ENCODE results near the gene SH3RF3. TPM values are rescaled to one million over a fixed set of nuclear protein-coding genes. Genes with fewer than 3 reads are reported as not detected.

The SH3RF3 gene
- total RNA-seq, 1 experiment from 2014 or later, result 0.32 TPM

- DNase-seq (ENCODE audit: low read depth, low spot score), result no peak
- in situ Hi-C loops (cut with HindIII; ENCODE audit: low pct_unique_long_range_greater_than_20kb, low sequenced_read_pairs), result no loop called here
These were observed 319.2 kb downstream of the SH3RF3 start for GRCh38 chr2:109448207-109448606.

GRCh38 chr2:109448946-109449788, 320.2 kb downstream of the SH3RF3 start:
- DNase-seq (ENCODE audit: low read depth, low spot score), result peak; percentile 19
- in situ Hi-C loops (cut with HindIII; ENCODE audit: low pct_unique_long_range_greater_than_20kb, low sequenced_read_pairs), result no loop called here

GRCh38 chr2:109450574-109451273, 321.7 kb downstream of the SH3RF3 start:
- DNase-seq (ENCODE audit: low read depth, low spot score), result no peak
- in situ Hi-C loops (cut with HindIII; ENCODE audit: low pct_unique_long_range_greater_than_20kb, low sequenced_read_pairs), result no loop called here

DNA sequence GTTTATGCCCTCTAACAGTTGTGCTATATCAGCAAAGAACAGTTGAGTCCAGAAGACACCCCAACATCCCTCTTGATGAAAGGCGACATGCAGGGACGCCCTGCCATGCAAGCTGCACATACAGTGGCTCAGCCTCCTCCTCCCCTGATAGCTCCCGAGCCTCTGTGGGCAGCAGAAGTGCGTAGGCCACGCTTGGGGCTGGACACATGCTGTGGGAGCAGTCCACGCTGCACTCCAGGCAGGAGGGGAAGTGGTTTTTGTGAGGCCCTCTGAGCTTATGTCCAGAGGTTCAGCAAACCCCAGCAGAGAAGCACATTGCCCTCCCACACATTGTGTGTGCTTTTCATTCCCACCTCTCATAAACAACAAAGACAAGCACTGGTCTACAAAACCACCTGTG, 322.7 kb downstream of the SH3RF3 start:
- no peak for DNase-seq (ENCODE audit: low read depth, low spot score)
- in situ Hi-C loops (cut with HindIII; ENCODE audit: low pct_unique_long_range_greater_than_20kb, low sequenced_read_pairs), result no loop called here

GRCh38 chr2:109452318-109453305, 323.6 kb downstream of the SH3RF3 start:
- in situ Hi-C loops (cut with HindIII; ENCODE audit: low pct_unique_long_range_greater_than_20kb, low sequenced_read_pairs), result no loop called here
- no peak for DNase-seq (ENCODE audit: low read depth, low spot score)

GRCh38 chr2:109453371-109453995, 324.5 kb downstream of the SH3RF3 start:
- in situ Hi-C loops (cut with HindIII; ENCODE audit: low pct_unique_long_range_greater_than_20kb, low sequenced_read_pairs), result no loop called here
- DNase-seq (ENCODE audit: low read depth, low spot score), result no peak

GRCh38 chr2:109454304-109454703, 325.3 kb downstream of the SH3RF3 start:
- no peak for DNase-seq (ENCODE audit: low read depth, low spot score)
- in situ Hi-C loops (cut with HindIII; ENCODE audit: low pct_unique_long_range_greater_than_20kb, low sequenced_read_pairs), result no loop called here

DNA sequence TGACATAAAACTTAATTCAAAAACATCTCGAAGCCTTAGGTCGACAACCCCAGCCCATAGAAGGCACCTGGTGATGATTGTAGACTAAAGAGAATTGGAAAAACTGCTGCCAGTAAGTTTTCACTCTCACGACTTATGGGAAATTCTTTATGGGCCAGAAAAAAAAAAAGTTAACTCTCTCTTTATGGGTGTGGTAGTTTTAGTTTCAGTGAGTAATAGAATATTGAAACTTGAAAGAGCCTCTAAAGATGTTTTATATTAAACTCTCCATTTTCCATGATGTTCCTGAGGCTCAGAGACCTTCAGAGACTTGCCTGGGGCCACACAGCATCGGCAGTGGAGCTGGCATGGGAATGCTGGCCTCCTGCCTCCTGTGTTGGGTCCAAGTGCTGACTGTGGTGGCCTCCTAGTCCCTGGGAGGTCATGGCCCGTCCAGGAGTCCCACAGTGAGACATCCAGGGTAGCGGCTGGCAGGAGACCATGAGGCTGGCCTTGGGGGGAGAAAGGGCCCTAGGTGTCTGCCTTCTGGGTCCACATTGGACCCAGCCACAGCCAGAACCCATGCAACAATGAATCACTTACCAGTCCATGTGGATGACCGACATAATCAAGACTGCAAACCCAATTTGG, 325.9 kb downstream of the SH3RF3 start:
- in situ Hi-C loops (cut with HindIII; ENCODE audit: low pct_unique_long_range_greater_than_20kb, low sequenced_read_pairs), result no loop called here
- DNase-seq (ENCODE audit: low read depth, low spot score), result no peak

GRCh38 chr2:109455731-109456691, 327.0 kb downstream of the SH3RF3 start:
- in situ Hi-C loops (cut with HindIII; ENCODE audit: low pct_unique_long_range_greater_than_20kb, low sequenced_read_pairs), result no loop called here
- DNase-seq (ENCODE audit: low read depth, low spot score), result no peak

GRCh38 chr2:109456776-109457175, 327.8 kb downstream of the SH3RF3 start:
- DNase-seq (ENCODE audit: low read depth, low spot score), result no peak
- in situ Hi-C loops (cut with HindIII; ENCODE audit: low pct_unique_long_range_greater_than_20kb, low sequenced_read_pairs), result no loop called here

DNA sequence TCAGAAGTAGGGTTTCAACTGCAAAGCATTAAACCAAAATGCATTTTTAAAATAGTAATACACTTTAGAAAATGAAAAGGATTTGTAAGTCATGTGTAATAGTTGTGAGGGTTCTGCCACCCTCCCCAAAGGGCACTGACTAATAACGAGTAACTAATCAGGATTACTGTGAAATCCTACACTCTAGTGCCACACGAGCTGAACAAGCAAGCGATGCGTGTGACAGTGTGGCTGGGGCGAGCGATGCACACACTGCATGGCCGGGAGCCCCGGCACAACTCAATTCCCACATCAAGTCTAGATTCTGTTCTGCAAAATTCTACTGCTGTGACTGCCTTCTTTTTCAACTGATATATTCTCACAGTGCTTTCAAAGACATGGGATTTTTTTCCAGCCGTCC, 328.4 kb downstream of the SH3RF3 start:
- in situ Hi-C loops (cut with HindIII; ENCODE audit: low pct_unique_long_range_greater_than_20kb, low sequenced_read_pairs), result no loop called here
- DNase-seq (ENCODE audit: low read depth, low spot score), result no peak

GRCh38 chr2:109457794-109458193, 328.8 kb downstream of the SH3RF3 start:
- in situ Hi-C loops (cut with HindIII; ENCODE audit: low pct_unique_long_range_greater_than_20kb, low sequenced_read_pairs), result no loop called here
- DNase-seq (ENCODE audit: low read depth, low spot score), result peak; percentile 4

DNA sequence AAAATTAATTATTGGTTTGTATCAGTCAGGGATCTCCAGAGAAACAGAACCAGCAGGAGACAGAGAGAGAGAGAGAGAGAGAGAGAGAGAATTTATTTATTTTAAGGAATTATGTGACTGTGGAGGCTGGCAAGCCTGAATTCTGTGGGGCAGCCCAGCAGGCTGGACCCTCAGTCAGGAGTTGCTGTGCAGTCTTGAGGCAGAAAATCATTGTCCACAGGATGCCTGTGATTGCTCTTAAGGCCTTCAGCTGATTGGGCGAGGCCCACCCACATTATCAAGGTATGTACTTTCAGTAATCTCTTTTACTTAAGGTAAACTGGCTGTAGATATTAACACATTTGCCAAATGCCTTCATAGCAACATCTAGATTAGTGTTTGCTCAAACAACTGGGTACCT, 329.5 kb downstream of the SH3RF3 start:
- in situ Hi-C loops (cut with HindIII; ENCODE audit: low pct_unique_long_range_greater_than_20kb, low sequenced_read_pairs), result no loop called here
- DNase-seq (ENCODE audit: low read depth, low spot score), result no peak

GRCh38 chr2:109459485-109459884, 330.5 kb downstream of the SH3RF3 start:
- in situ Hi-C loops (cut with HindIII; ENCODE audit: low pct_unique_long_range_greater_than_20kb, low sequenced_read_pairs), result no loop called here
- peak; percentile 3 for DNase-seq (ENCODE audit: low read depth, low spot score)

DNA sequence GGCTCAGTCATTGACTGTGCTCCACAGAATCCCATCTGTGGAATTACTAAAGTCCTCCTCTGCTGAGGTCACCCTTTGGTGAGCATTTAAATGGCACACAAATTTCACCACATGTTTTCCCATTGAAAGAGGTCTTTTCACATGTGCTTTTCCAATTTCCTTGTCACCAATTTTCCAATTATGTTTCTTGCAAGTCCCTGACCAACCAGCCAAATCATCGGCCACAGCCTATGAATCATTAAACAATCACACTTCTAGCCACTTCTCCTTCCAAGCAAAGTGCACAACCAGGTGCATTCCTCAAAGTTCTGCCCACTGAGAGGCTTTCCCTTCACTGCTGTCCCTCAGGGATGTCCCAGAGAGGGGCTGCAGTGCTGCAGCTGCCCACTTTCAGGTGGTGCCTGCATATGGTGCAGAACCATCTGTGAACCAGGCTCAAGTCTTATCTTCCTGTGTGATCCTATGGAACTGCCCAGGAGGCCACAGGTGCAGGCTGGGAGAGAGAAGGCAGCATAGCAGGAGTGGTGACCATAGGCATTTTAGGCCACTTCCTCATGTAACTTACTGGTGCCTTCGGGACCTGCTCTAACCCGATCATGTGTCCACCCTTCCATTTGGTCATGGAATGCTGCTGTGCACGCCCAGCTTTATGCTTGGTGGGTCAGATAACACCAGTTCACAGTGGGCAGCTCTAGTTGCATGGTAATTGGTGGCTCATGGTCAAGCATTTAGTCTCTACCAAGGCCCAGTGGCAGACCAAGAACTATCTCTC, 331.7 kb downstream of the SH3RF3 start:
- in situ Hi-C loops (cut with HindIII; ENCODE audit: low pct_unique_long_range_greater_than_20kb, low sequenced_read_pairs), result no loop called here
- no peak for DNase-seq (ENCODE audit: low read depth, low spot score)

All from SK-MEL-5 (cell line).